ENCODE measurements around the gene RORB.
"Not testable (repeated sequence)": the region's sequence is repeated elsewhere in the genome, so short reads cannot be mapped to it uniquely, and the experiment has no call there.

DNA sequence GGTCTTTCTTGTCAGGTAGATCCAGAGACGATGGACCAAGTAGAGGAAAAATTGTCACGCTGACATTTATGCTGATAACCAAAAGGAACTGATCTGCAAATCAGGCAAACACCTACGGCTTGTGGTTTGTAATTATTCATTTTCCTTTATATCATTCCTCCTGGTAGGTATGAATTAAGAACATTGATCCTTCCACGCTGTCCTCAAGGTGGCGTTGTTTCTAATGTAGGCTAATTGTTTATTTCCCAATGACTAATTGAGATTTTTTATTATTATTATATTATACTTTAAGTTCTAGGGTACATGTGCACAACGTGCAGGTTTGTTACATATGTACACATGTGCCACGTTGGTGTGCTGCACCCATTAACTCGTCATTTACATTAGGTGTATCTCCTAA, 33.3 kb downstream of the RORB start:
- TF ChIP-seq, protein P1, sequence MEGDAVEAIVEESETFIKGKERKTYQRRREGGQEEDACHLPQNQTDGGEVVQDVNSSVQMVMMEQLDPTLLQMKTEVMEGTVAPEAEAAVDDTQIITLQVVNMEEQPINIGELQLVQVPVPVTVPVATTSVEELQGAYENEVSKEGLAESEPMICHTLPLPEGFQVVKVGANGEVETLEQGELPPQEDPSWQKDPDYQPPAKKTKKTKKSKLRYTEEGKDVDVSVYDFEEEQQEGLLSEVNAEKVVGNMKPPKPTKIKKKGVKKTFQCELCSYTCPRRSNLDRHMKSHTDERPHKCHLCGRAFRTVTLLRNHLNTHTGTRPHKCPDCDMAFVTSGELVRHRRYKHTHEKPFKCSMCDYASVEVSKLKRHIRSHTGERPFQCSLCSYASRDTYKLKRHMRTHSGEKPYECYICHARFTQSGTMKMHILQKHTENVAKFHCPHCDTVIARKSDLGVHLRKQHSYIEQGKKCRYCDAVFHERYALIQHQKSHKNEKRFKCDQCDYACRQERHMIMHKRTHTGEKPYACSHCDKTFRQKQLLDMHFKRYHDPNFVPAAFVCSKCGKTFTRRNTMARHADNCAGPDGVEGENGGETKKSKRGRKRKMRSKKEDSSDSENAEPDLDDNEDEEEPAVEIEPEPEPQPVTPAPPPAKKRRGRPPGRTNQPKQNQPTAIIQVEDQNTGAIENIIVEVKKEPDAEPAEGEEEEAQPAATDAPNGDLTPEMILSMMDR (IDR thresholded peaks at IDR 0.05), result not testable (repeated sequence)
- TF ChIP-seq POLR2A (IDR thresholded peaks at IDR 0.05), result not testable (repeated sequence)
